Stimulated activated CD4-positive, alpha-beta T cell treated with anti-CD3 and anti-CD28 coated beads, Interleukin-1b, Interleukin-23, amount 100 ng/mL, for 4 hours (primary cell): ENCODE measurements around the gene WBP1.
"Not testable (repeated sequence)": the region's sequence is repeated elsewhere in the genome, so short reads cannot be mapped to it uniquely, and the experiment has no call there.

Source experiments
- DNase-seq, 2 donors: peaks; one replicate each; pipeline ENCODE4 v3.0.0-alpha.2; 2020; ENCODE audit warnings: low read depth in 2 of 2

WBP1 gene

GRCh38 chr2:74458132-74458937 is at the start of gene WBP1:
Gene WBP1, plus strand, starts transcription at chr2:74458438. Its CDS starts 165 bp downstream, at chr2:74458603.
- peak; percentile 92 to 98 for DNase-seq

GRCh38 chr2:74413001-74413698 is 45.1 kb upstream of the WBP1 start:
- no peak for DNase-seq

GRCh38 chr2:74414441-74414840 is 43.8 kb upstream of the WBP1 start:
- DNase-seq = no peak

DNA sequence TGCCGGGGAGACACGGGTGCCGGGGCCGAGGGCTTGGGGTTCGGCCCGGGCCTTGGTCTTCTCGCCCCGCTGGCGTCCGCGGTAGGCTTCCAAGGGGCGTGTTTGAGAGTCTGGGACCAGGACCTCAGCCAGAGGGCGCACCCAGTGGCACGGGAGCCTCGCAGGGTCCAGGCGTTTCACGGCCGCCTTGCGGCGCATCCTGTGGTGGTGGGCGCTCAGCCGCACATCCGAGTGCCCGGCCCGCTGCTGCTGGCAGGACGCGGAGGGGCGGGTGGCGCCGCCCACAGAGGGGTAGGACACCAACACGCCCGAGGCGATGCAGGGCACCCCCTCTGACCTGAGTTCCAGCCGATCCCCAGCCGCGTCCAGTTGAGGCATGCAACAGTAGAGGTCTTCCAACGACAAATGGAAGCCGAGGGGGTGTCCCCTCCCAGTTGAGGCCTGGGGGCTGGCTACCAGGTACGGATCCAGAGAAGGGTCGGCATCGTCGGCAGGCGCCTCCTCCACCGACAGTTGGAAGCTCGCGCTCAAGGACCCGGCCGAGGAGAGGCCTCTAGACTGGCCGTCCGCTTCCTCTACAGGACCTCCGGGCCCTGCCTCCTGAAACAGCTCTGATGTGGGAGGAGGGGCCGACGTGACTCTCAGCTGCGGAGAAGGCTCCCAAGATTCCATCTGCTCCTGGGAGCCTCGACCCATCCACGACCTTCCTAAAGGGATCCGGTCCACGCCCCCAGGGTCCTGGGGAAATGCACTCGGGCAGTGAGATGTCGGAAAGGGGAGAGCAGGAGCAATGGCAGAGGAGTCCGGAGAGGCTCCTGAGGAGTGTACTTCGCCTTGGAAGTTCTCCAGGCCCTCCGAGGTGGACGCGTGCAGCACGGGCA is 43.1 kb upstream of the WBP1 start:
- no peak for DNase-seq

DNA sequence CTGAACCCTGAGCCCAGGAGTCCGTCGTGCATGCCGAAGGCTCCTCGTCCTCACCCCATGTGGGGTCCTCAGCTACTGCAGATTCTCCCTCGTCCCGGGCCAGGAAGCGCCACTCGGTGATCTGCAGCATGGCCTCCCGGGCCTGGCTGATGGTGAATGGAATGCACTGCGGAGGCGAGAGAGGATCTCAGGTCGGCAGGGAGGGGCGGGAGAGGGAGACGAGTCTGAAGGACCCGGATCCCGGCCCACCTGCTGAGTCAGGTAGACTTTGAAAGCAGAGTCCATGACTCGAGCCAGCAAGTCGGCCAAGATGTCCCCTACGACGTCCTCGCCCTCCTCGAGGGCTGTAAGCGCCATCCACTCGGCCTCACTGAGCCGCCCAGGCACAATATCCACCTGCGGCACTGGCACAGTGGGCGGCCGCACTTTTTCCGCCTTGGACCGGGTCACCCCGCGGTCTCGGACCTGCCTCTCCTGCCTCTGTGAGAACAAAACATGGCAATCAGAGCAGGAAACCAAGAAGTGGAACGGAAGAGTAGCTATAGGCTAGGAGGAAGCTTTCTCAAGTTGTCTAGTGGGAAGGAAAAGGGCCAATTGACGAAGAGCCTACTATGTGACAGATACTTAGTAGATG is 42.4 kb upstream of the WBP1 start:
- no peak for DNase-seq

DNA sequence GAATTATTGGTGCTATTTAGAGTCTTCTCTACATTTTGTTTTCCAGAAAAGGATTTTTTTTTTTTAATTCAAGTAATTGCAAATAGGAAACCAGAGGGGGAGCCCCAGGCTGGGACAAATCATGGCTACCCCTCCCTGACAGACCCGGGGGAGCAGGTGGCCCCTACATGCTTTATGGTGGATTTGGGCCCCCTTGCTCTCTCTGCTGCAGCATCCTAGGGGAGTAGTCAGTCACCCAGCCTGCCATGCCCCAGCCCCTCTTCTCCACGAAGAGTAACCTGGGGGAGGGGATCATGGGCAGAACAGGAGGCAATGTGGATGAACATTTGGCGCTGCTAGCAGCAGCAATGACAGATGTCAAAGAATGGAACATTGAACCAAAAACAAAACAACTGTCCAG is 41.5 kb upstream of the WBP1 start:
- no peak for DNase-seq

DNA sequence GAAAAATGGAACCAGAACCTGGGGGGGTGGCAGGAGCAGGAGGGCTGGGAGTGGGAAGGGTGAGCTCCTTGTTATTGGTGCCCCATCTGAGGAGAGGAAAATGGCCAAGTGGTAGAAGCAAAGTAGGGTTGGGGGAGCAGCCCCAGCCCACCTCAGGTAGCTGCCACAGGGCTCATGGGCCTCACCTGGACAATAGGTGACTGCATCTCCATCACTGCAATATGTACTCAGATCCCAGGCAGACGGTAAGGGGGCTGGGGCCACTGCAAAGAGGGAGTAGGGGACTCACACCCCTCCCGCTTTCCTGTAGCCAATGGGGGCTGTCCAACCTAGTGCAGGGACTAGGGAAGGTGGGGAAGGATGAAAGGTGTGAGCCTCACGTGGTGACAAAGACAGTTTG is 41.0 kb upstream of the WBP1 start:
- no peak for DNase-seq

DNA sequence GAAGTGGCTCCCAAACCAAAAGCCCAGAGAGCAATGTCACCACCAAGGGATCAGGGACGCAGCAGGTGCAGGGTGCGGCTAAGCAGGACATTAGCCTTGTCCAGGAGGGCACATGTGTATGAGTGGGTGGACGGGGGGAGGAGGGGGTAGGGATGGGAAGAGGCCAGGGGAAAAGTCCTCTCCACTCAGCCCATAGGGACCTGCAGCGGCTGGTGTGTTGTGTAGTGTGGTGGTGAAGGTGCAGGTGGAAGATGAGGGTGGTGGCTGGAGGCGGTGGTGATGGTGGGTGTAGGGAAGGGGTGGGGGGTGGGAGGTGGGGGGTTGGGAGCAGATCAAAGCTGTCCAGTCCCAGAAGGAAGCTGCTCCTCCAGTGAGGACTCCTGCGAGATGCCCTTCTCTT is 40.5 kb upstream of the WBP1 start:
- no peak for DNase-seq

DNA sequence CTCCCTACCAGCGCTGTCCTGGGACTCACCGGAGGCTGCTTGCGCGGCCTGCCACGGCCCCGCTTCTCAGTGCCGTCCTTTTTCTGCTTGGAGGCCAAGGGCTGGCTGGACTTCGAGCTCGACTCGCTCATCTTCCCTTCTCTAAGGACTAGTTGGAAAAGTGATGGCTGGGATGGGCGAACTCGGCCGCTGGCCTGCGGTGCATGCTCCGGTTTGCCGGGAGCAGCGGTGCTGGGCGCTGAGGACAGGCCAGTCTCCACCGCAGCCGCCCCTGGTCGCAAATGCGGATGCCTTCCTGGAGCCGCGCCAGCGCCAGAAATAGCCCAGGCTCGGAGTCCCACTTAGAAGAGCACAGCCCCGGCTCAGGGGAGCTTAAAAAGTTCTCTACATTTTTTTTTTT is 39.9 kb upstream of the WBP1 start:
- DNase-seq = no peak

DNA sequence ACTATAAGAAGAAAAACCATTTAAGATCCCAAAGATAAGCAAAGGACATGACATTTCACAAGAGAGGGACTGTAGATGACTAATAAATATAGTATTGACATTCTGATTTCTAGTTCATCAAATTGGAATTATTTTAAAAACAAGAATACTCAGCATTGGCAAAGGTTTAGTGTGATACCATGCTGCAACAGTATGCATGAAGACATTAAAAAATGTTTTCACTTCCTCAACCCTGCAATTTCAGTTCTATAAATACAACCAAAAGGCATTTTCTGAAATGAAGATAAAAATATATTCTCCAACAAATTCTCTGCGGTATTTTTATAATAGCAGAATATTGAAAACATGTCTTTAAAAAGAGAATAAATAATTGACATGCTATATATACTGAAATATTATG is 38.9 kb upstream of the WBP1 start:
- no peak for DNase-seq

DNA sequence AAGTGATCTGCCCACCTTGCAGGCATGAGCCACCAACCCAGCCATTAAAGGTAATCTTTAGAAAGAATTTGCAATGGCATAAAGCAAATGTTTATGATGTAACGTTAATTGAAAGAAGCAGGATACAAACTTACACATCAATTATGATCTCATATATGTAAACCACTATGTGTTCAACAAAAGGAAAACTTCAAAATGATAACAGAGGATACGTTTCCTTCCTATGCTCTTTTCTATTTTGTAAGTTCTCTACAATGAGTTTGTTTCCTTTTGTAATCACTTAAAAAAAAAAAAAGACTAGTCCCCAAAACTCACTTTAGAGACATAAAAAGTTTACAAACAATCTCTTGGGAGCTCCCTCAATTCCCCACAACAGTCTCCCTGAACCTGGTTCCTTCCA is 38.2 kb upstream of the WBP1 start:
- no peak for DNase-seq

GRCh38 chr2:74420443-74421103 is 37.7 kb upstream of the WBP1 start:
- not testable (repeated sequence) for DNase-seq

- DNase-seq = peak; percentile 85 to 93
Observed at GRCh38 chr2:74421221-74421870, 36.9 kb upstream of the WBP1 start, which contains the start of the genes C2orf81 and WDR54. Gene C2orf81, minus strand, starts transcription at chr2:74421619. Its CDS starts 59 bp downstream, at chr2:74421560. Gene WDR54, plus strand, starts transcription at chr2:74421730. Its CDS starts 424 bp downstream, at chr2:74422154.

DNA sequence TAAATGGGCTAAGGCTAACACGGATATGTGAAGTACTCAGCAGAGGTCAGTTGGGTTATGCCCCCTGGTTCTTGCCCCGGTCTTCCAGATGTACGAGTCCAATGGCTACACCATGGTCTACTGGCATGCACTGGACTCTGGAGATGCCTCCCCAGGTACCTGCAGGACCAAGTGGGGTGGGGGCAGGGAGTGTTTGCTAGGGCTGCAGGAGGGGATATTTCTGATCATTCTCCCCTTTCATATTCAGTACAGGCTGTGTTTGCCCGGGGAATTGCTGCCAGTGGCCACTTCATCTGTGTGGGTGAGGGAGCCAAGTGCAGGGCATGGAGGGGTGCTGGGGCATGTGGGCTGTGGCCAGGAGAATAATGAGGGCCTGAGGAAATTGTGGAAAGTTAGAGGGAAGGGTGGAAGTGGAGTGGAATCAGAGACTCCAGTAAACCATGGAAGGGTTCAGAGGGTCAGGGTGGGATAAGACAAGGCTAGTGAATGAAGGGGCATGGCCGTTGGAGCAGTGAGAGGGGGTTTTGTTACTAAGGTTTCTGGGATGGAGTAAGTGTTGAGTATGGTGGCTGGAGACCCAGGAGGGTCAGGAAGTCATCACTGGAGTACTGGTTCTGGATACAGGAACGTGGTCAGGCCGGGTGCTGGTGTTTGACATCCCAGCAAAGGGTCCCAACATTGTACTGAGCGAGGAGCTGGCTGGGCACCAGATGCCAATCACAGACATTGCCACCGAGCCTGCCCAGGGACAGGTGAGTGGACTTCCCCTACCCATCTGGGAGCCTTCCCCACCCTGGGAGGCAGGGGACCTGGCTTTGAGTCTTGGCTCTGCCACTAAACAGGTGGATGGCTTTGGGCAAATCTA is 34.8 kb upstream of the WBP1 start:
- no peak for DNase-seq

- DNase-seq = no peak
Observed at GRCh38 chr2:74424139-74424992, 33.9 kb upstream of the WBP1 start.

- DNase-seq = no peak
Observed at GRCh38 chr2:74424995-74425406, 33.2 kb upstream of the WBP1 start.

DNA sequence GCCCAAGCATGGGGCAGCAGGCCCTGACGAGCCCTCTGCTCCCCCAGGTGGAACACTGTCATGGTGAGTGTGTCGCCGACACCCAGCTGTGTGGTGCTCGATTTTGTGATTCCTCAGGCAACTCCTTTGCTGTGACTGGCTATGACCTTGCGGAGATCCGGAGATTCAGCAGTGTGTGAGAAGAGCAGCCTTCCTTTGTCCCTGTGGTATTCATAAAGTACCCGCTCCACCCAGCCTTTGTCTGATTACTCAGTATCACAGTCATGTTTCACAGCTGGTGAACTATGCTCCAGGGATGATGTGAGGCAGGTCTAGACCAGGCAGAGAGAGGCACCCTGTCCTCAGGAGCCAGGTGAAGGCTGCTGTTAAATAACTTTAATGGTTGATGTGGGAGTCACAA is 32.7 kb upstream of the WBP1 start:
- no peak for DNase-seq

DNA sequence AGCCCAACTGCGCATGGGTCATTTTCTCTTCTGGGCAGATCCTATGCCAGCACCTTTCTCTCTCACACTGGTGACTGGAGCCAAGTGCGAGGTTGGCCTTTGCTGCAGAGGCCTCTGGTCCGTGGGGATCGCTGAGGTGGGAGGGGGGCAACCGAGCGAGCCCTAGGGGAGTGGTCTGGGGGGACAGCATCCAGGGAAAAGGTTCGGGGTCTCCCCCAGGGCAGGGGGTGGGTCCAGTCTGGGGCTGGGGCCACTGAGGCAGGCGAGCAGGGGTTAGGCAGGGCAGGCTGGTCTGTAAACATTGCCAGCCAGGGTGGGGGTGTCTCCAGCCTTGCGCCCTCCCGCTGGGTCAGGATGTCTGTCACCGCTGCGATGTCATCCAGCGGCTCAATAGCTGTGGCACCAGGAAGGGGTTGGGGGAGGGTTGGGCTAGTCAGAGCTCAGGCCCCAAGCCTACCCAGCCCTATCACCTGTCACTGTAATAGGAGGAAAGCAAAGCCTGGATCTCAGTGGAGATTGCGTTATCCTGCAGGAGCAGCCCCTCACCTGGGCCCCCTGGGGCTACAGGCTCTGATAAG is 32.0 kb upstream of the WBP1 start:
- DNase-seq = no peak
